GM21723 (cell line): ENCODE results near the gene NUMBL.
"Not testable (repeated sequence)": the region's sequence is repeated elsewhere in the genome, so short reads cannot be mapped to it uniquely, and the experiment has no call there.

Experiments
- ATAC-seq: cut with Tn5 transposase; IDR thresholded peaks from one replicate; pipeline ENCODE4 v1.9.1; 2021; ENCODE audit warnings: mild to moderate bottlenecking, moderate library complexity; ENCODE audit not compliant: unreplicated experiment

NUMBL gene

DNA sequence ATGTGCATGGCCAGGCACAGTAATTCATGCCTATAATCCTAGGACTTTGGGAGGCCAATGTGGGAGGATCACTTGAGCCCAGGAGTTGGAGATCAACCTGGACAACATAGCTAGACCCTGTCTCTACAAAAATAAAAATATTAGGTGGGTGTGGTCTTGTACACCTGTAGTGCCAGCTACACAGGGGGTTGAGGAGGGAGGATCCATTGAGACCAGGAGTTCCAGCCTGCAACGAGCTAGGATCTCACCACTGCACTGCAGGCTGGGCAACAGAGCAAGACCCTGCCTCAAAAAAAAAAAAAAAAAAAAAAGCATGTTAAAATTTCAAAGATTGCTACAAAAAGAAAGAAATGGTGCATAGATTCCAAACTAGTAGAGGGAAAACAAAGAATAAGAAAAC is 52.1 kb downstream of the NUMBL start:
- no peak for ATAC-seq

DNA sequence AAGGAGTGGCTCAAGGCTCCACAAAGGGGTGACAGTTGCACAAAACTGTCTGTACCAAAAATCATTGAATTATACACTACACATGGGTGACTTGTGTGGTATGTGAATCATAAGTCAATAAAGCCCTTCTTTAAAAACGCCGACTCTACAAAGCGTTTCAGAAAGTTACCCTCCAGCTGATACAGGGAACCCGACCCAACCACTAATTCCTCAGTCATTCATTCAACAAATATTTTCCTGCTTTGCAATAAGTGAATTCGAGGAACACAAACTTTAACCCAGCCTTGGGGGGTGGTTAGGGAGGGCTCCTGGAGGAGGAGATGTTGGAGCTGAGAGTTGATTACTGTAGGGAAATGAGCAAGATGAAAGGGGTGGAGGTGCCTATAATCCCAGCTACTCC is 57.2 kb downstream of the NUMBL start:
- ATAC-seq: no peak

DNA sequence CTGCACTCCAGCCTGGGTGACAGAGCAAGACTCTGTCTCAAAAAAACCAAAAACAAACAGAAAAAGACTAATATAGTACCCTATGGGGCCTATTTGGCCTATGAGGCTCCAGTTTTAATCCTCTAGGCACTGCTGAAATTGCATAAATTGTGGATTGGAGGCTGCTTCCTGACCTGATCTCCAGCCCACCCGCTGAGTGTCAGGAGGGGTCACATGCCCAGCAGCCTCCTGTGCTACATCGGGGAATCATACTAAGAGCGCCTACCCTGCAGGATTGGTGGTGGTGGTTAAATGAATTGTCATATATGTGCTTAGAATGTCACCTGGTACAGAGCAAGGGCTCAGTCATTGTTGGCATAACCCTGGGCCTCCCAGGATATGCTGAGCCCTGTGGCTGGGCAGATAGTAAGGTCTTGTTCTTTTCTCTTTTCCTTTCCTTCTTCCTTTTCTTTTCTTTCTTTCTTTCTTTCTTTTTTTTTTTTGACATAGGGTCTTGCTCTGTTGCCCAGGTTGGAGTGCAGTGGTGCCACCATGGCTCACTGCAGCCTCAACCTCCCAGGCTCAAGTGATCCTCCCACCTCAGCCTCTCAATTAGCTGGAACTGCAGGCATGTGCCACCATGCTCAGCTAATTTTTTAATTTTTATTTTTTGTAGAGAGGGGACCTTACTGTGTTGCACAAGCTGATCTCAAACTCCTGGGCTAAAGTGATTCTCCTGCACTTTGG is 58.0 kb downstream of the NUMBL start:
- no peak for ATAC-seq

DNA sequence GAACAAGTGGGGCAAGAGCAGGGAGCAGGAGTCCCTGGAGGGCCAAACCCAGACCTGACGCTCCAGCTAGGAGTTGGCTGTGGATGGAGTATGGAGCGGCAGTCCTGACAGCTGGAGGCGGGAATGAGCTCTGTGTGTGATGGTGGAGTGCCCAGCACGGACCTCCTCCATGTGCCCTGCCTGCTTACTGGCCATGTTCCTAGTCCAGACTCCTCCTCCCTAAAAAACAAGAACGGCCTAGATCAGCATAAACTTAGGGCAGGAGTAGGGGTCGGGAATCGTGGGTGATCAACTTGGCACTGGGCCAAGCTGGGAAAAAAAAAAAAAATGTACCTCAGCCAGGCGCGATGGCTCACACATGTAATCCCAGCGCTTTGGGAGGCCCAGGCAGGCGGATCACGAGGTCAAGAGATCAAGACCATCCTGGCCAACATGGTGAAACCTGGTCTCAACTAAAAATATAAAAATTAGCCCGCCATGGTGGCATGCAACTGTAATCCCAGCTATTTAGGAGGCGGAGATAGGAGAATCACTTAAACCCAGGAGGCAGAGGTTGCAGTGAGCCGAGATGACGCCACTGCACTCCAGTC is 59.8 kb downstream of the NUMBL start:
- no peak for ATAC-seq

DNA sequence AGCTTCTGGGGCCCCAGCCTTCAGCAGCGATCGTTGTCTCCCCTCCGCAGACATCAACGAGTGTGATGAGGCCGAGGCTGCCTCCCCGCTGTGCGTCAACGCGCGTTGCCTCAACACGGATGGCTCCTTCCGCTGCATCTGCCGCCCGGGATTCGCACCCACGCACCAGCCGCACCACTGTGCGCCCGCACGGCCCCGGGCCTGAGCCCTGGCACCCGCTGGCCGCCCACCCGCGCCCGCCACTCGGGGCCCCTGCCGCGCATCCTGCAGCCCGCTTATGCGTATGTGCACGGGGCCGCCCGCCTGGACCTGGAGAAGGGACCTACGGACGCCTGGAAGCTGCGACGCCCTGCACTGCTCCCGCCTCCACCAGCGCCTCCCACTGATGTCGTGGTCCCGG is 61.1 kb downstream of the NUMBL start:
- ATAC-seq: no peak

DNA sequence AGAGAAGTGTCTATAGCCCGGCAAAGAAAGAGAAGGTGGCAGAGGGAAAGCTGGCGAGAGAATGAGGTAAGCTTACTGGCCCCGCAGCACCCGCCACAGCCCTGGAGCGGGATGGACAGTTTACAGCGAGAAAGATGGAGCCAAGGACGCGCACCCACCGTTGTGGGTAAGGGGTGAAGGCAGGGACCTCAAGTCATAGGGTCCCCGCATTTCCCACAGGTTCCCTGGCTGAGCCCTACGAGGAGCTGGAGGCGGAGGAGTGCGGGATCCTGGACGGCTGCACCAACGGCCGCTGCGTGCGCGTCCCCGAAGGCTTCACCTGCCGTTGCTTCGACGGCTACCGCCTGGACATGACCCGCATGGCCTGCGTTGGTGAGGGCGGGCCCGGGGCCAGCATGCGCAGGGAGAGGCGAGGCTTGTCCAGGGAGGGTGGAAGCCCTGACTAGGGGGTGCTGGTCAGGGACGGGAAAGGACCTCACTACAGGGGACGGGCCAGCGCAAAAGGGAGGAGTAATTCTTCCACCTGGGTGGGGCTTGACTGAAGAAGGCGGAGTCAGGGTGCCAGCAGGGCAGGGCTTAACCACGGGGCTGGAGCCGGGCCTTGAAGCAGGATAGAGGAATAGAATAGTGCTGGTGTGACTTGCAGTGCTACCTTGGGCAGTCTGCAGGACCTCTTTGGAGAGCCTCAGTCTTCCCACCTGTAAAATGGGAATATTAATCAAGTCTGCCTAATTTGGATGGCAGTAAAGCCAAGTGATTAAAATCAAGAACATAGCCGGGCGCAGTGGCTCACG is 62.8 kb downstream of the NUMBL start:
- no peak for ATAC-seq

DNA sequence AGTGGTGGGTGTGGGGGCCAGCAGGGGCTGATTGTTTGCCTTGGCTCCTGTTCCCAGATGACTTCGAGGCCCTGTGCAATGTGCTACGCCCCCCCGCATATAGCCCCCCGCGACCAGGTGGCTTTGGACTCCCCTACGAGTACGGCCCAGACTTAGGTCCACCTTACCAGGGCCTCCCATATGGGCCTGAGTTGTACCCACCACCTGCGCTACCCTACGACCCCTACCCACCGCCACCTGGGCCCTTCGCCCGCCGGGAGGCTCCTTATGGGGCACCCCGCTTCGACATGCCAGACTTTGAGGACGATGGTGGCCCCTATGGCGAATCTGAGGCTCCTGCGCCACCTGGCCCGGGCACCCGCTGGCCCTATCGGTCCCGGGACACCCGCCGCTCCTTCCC is 63.5 kb downstream of the NUMBL start:
- ATAC-seq: no peak

DNA sequence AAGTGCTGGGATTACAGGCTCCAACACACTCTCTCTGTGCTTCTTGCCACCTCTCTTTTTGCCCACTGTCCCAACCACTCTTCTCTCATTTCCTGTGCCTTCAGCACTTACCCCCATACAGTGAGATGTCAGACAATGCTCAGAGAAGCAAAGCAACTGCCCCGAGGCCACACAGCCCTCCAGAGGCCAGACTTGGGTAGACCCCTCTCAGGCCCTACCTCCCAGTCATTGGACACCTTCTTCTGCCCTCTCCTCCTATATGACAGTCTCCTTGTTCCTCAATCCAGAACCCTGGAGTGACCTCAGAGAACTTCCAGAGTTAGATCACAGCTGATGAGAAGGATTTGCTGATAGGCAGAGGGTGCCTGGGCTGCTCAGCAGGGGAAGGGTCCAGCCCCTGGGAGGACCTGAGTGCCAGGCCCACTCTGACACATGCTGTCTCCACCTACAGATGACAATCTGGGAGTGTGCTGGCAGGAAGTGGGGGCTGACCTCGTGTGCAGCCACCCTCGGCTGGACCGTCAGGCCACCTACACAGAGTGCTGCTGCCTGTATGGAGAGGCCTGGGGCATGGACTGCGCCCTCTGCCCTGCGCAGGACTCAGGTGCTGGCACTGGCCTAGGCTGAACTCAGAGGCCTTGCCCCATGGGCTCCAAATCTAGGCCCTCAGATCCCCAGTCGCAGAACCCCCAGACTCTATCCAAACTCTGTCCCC is 64.9 kb downstream of the NUMBL start:
- no peak for ATAC-seq

DNA sequence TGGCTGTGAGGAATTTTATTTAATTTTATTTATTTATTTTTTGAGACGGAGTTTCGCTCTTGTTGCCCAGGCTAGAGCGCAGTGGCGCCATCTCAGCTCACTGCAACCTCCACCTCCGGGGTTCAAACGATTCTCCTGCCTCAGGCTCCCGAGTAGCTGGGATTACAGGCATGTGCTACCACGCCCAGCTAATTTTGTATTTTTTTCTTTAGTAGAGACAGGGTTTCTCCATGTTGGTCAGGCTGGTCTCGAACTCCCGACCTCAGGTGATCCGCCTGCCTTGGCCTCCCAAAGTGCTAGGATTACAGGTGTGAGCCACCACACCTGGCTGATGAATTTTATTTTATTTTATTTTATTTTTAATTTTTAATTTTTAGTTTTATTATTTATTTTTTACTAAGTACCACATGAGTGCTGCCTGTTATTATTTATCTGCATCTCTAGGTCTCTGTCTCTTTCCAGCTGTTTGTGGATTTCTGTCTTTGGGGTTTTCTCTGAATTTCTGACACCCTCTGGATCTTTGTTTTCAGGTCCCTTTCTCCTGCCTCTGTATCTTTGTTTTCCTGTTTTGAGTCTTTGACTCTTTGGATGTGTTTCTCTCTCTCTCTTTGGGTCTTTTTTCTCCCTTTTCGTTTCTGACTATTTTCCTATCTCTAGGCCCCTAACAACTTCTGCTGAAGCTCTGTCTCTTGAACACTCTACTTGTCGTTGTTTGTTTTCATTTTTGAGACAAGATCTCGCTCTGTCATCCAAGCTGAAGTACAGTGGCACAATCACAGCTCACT is 65.9 kb downstream of the NUMBL start:
- ATAC-seq: not testable (repeated sequence)

DNA sequence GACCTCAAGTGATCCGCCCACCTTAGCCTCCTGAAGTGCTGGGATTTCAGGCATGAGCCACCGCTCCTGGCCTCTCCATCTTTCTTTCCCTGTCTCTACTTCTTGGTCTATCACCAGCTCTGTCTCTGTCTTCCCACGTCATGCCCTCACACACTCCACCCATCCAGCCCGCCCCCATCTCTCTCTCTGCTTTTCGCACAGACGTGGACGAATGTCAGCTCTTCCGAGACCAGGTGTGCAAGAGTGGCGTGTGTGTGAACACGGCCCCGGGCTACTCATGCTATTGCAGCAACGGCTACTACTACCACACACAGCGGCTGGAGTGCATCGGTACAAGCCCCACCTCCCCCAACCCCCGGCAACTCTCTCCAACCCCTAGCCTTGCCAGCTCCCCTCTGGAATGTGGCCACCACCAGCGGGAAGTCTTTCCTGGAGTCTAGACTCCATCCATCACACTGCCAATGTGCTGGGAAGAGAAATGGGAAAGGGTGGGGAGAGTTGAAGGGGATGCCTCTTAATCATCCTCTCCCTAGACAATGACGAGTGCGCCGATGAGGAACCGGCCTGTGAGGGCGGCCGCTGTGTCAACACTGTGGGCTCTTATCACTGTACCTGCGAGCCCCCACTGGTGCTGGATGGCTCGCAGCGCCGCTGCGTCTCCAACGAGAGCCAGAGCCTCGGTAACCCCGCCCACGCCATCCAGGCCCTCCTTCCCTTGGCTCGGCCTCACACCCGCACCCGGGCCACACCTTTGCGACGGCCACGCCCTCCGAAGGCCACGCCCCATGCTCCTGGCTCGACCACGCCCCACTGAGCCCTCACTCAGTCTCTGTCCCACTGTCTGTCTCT is 66.8 kb downstream of the NUMBL start:
- ATAC-seq: no peak

DNA sequence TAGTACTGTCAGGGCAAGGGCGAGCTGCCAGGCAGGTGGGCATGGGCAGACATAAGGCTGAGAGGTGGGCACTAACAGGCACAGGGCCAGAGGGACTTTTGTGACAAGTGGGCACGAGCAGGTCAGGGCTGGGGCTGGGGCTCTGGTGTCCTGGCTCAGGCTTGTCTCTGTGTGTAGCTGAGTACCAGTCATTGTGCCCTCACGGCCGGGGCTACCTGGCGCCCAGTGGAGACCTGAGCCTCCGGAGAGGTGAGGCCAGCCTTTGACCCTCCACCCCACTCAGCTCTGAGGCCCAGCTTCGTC is 67.7 kb downstream of the NUMBL start:
- no peak for ATAC-seq

DNA sequence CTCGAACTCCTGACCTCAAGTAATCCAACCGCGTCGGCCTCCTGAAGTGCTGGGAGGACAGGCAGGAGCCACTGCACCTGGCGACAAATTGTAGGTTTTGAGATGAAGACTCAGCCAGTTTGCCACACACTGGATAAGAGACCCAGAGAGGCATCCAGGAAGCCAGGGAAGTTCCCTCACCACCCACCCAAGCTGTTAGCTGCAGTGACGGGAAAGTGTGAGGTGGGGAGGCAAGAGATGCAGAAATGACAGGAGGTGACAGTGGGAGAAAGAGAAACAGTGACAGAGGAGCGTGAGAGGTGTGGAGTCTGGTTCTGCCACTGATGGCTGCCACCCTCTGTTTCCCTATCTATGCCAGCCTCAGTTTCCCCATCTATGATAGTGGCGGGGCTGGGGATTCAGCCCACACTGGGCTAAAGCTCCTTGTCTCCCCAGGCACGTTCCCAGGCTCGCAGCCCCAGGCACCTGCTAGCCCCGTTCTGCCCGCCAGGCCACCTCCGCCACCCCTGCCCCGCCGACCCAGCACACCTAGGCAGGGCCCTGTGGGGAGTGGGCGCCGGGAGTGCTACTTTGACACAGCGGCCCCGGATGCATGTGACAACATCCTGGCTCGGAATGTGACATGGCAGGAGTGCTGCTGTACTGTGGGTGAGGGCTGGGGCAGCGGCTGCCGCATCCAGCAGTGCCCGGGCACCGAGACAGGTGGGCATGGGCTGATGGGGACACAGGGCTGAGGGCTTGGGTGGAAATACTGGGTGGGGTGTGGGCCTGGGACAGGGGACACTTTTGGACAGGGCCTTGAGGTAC is 68.3 kb downstream of the NUMBL start:
- no peak for ATAC-seq

DNA sequence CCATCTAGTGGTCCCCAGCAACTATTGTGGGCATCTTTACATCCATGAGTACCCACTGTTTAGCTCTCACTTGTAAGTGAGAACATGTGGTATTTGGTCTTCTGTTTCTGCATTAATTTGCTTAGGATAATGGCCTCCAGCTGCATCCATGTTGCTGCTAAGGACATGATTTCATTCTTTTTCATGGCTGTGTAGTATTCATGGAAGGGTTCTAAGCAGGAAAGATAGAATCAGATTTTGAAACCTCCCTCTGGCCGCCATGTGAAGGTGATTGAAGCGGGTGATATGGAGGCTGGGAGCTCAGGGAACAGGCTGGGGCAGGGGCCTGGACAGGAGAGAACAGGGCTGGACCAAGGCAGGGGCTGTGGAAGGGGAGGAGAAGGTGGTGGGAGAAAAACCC is 69.2 kb downstream of the NUMBL start:
- ATAC-seq: no peak

DNA sequence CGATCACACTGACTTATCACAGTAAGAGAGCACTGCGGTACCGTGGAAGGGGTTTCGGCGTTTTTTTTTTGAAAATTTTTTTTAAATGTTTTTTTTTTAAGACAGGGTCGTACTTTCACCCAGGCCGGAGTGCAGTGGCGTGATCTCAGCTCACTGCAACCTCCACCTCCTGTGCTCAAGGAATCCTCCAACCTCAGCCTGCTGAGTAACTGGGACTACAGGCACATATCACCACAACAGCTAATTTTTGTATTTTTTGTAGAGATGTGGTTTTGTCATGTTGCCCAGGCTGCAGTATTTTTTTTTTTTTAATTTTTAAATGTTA is 70.3 kb downstream of the NUMBL start:
- ATAC-seq: no peak

DNA sequence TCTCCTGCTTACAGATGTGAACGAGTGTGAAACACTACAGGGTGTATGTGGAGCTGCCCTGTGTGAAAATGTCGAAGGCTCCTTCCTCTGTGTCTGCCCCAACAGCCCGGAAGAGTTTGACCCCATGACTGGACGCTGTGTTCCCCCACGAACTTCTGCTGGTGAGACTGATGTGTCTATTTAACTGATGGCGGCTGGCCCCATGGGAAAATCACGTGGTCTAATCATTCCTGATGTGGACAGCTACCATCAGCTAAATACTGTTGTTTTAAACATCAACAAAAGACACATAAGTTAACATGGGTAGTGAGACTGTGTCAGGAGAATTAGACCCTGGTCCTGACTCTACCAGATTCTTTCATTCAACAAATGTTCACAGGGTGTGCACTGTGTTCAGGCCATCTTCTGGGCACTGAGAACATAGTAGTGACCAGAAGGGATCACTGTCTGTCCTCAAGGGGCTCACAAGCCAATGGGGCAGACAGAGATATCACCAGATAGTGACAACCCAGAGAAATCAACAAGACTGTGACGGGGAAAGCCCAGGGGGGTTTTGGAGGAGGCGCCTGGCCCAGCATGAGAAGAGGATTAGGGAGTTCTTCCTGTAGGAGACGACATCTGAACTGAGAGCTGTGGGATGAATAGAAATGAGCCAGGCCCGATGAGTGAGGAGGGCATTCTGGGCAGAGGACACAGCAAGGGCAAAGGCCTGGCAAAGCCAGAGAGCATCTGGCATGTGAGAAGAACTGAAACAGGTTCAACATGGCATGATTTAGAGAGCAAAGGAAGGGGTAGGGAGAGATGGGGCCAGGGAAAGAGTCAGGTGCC is 70.9 kb downstream of the NUMBL start:
- no peak for ATAC-seq

DNA sequence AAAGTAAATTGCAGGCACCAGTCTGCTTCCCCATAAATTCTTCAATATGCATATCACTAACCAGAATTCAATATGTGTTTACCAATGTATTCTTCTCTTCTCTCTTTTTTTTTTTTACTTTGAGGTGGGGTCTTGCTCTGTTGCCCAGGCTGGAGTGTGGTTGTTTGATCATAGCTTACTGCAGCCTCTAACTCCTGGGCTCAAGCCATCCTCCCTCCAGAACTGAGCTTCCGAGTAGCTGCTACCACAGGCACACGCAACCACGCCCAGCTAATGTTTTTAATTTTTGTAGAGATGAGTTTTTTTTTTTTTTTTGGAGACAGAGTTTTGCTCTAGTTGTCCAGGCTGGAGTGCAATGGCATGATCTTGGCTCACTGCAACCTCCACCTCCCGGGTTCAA is 72.5 kb downstream of the NUMBL start:
- no peak for ATAC-seq

DNA sequence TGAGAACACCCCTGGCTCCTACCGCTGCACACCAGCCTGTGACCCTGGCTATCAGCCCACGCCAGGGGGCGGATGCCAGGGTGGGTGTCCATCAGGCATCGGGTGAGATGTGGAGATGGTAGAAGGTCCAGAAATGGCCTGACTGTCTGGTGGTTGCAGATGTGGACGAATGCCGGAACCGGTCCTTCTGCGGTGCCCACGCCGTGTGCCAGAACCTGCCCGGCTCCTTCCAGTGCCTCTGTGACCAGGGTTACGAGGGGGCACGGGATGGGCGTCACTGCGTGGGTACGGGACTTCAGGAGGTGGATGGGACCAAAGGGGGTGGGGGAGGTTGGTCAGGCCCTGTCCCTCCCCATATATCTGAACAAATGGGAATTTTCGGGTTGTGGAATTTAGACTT is 73.5 kb downstream of the NUMBL start:
- ATAC-seq: no peak

DNA sequence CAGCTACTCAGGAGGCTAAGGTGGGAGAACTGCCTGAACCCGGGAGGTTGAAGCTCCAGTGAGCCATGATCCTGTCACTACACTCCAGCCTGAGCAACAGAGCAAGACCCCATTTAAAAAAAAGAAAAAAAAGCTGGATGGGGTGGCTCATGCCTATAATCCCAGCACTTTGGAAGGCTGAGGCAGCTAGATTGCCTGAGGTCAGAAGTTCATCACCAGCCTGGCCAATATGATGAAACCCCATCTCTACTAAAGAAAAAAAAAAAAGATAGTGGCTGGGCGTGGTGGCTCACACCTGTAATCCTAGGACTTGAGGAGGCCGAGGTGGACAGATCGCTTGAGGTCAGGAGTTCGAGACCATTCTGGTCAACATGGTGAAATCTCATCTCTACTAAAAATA is 74.3 kb downstream of the NUMBL start:
- no peak for ATAC-seq
